ENCODE measurements around the gene APIP. TPM values are rescaled to one million over a fixed set of nuclear protein-coding genes. Genes with fewer than 3 reads are reported as not detected.

The APIP gene
- total RNA-seq, 1 experiment from 2014 or later, result 24.3 TPM

GRCh38 chr11:34909955-34910354 lies 6.2 kb downstream of the APIP start:
- peaks cover 9% of the 10 kb centered on the region for H3K4me1 Mint-ChIP-seq
- no peaks in the 10 kb centered on the region for H3K27me3 Mint-ChIP-seq (ENCODE audit: low read depth)
- TF ChIP-seq MXD4 (CRISPR knock-in tag; IDR thresholded peaks at IDR 0.05; ENCODE audit: borderline replicate concordance) (no peak), SP1 (CRISPR knock-in tag; conservative IDR thresholded peaks at IDR 0.05) (no peak), NR3C1 (CRISPR knock-in tag; conservative IDR thresholded peaks at IDR 0.05; ENCODE audit: low read depth) (no peak), TEAD4 (CRISPR knock-in tag; IDR thresholded peaks at IDR 0.05) (no peak), E2F4 (CRISPR knock-in tag; IDR thresholded peaks at IDR 0.05; ENCODE audit: borderline replicate concordance, low read depth) (no peak), USF2 (CRISPR knock-in tag; IDR thresholded peaks at IDR 0.05) (no peak), ZNF232 (CRISPR knock-in tag; IDR thresholded peaks at IDR 0.05) (no peak), MYBL2 (CRISPR knock-in tag; IDR thresholded peaks at IDR 0.05) (no peak), E2F1 (CRISPR knock-in tag; IDR thresholded peaks at IDR 0.05) (no peak), ZNF138 (CRISPR knock-in tag; conservative IDR thresholded peaks at IDR 0.05) (no peak)
- TF ChIP-seq, protein P1, sequence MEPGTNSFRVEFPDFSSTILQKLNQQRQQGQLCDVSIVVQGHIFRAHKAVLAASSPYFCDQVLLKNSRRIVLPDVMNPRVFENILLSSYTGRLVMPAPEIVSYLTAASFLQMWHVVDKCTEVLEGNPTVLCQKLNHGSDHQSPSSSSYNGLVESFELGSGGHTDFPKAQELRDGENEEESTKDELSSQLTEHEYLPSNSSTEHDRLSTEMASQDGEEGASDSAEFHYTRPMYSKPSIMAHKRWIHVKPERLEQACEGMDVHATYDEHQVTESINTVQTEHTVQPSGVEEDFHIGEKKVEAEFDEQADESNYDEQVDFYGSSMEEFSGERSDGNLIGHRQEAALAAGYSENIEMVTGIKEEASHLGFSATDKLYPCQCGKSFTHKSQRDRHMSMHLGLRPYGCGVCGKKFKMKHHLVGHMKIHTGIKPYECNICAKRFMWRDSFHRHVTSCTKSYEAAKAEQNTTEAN (CRISPR knock-in tag; IDR thresholded peaks at IDR 0.05), result no peak
- TF ChIP-seq, protein P2, sequence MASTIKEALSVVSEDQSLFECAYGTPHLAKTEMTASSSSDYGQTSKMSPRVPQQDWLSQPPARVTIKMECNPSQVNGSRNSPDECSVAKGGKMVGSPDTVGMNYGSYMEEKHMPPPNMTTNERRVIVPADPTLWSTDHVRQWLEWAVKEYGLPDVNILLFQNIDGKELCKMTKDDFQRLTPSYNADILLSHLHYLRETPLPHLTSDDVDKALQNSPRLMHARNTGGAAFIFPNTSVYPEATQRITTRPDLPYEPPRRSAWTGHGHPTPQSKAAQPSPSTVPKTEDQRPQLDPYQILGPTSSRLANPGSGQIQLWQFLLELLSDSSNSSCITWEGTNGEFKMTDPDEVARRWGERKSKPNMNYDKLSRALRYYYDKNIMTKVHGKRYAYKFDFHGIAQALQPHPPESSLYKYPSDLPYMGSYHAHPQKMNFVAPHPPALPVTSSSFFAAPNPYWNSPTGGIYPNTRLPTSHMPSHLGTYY (CRISPR knock-in tag; IDR thresholded peaks at IDR 0.05), result no peak
- no peak overlapping the region for H3K27ac Mint-ChIP-seq
- ATAC-seq (no peak), DNase-seq (ENCODE audit: low spot score) (no peak)
- CTCF ChIA-PET, result no interaction called here
- POLR2A ChIA-PET, result no interaction called here
- no peak overlapping the region for H3K4me3 Mint-ChIP-seq
- peaks cover 10% of the 10 kb centered on the region for H3K9me3 Mint-ChIP-seq
- peaks cover 16% of the 10 kb centered on the region for H3K36me3 Mint-ChIP-seq

GRCh38 chr11:34909415-34909814 lies 6.8 kb downstream of the APIP start:
- no peak overlapping the region for H3K27ac Mint-ChIP-seq
- H3K27me3 Mint-ChIP-seq (ENCODE audit: low read depth), result no peaks in the 10 kb centered on the region
- no peak for DNase-seq (ENCODE audit: low spot score)
- TF ChIP-seq ZNF121 (CRISPR knock-in tag; IDR thresholded peaks at IDR 0.05), result no peak
- TF ChIP-seq, protein P3, sequence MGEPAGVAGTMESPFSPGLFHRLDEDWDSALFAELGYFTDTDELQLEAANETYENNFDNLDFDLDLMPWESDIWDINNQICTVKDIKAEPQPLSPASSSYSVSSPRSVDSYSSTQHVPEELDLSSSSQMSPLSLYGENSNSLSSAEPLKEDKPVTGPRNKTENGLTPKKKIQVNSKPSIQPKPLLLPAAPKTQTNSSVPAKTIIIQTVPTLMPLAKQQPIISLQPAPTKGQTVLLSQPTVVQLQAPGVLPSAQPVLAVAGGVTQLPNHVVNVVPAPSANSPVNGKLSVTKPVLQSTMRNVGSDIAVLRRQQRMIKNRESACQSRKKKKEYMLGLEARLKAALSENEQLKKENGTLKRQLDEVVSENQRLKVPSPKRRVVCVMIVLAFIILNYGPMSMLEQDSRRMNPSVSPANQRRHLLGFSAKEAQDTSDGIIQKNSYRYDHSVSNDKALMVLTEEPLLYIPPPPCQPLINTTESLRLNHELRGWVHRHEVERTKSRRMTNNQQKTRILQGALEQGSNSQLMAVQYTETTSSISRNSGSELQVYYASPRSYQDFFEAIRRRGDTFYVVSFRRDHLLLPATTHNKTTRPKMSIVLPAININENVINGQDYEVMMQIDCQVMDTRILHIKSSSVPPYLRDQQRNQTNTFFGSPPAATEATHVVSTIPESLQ (CRISPR knock-in tag; IDR thresholded peaks at IDR 0.05), result no peak
- no peak for TF ChIP-seq HMGA2 (CRISPR knock-in tag; IDR thresholded peaks at IDR 0.05)
- TF ChIP-seq CREM (CRISPR knock-in tag; IDR thresholded peaks at IDR 0.05), result no peak
- no peak for TF ChIP-seq RELA (CRISPR knock-in tag; IDR thresholded peaks at IDR 0.05; ENCODE audit: borderline replicate concordance)
- TF ChIP-seq, protein P4, sequence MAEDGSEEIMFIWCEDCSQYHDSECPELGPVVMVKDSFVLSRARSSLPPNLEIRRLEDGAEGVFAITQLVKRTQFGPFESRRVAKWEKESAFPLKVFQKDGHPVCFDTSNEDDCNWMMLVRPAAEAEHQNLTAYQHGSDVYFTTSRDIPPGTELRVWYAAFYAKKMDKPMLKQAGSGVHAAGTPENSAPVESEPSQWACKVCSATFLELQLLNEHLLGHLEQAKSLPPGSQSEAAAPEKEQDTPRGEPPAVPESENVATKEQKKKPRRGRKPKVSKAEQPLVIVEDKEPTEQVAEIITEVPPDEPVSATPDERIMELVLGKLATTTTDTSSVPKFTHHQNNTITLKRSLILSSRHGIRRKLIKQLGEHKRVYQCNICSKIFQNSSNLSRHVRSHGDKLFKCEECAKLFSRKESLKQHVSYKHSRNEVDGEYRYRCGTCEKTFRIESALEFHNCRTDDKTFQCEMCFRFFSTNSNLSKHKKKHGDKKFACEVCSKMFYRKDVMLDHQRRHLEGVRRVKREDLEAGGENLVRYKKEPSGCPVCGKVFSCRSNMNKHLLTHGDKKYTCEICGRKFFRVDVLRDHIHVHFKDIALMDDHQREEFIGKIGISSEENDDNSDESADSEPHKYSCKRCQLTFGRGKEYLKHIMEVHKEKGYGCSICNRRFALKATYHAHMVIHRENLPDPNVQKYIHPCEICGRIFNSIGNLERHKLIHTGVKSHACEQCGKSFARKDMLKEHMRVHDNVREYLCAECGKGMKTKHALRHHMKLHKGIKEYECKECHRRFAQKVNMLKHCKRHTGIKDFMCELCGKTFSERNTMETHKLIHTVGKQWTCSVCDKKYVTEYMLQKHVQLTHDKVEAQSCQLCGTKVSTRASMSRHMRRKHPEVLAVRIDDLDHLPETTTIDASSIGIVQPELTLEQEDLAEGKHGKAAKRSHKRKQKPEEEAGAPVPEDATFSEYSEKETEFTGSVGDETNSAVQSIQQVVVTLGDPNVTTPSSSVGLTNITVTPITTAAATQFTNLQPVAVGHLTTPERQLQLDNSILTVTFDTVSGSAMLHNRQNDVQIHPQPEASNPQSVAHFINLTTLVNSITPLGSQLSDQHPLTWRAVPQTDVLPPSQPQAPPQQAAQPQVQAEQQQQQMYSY (CRISPR knock-in tag; IDR thresholded peaks at IDR 0.05), result no peak
- TF ChIP-seq NFE2L1 (CRISPR knock-in tag; IDR thresholded peaks at IDR 0.05), result no peak
- TF ChIP-seq SP1 (CRISPR knock-in tag; conservative IDR thresholded peaks at IDR 0.05), result no peak
- TF ChIP-seq, protein P5, sequence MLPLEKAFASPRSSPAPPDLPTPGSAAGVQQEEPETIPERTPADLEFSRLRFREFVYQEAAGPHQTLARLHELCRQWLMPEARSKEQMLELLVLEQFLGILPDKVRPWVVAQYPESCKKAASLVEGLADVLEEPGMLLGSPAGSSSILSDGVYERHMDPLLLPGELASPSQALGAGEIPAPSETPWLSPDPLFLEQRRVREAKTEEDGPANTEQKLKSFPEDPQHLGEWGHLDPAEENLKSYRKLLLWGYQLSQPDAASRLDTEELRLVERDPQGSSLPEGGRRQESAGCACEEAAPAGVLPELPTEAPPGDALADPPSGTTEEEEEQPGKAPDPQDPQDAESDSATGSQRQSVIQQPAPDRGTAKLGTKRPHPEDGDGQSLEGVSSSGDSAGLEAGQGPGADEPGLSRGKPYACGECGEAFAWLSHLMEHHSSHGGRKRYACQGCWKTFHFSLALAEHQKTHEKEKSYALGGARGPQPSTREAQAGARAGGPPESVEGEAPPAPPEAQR (CRISPR knock-in tag; IDR thresholded peaks at IDR 0.05), result no peak
- H3K4me3 Mint-ChIP-seq, result no peak overlapping the region
- peaks cover 10% of the 10 kb centered on the region for H3K9me3 Mint-ChIP-seq
- ChIA-PET CTCF (no interaction called here), POLR2A (no interaction called here)
- ATAC-seq, result no peak
- peaks cover 13% of the 10 kb centered on the region for H3K4me1 Mint-ChIP-seq
- H3K36me3 Mint-ChIP-seq, result peaks cover 16% of the 10 kb centered on the region
